HEK293 (cell line): ENCODE results near the gene CCDC81.

Experiments used
- CTCF ChIA-PET: fragments of 350-600 bp; formaldehyde crosslinking; extraction: SDS; loops from one replicate; lab custom pipeline; 2021; ENCODE audit warnings: antibody characterized with exemption; lab: Yijun Ruan, JAX
- POLR2A ChIA-PET: fragments of 300-600 bp; formaldehyde crosslinking; extraction: SDS; loops from one replicate; lab custom pipeline; 2020; ENCODE audit warnings: antibody characterized with exemption, inconsistent platforms; lab: Yijun Ruan, JAX
- H3K27ac ChIP-seq: fragments of 200-500 bp; sonication (Bioruptor generic); 2 replicates; pipeline ENCODE4 v1.5.1; 2014; ENCODE audit warnings: low read depth, low read length, control low read depth, inconsistent platforms; ENCODE audit errors: extremely low read depth
- H3K36me3 ChIP-seq, 2 experiments: fragments of 200-500 bp in 1 of 2; sonication (Bioruptor generic) in 1 of 2; 1 replicate in 1 of 2; 2 replicates in 1 of 2; pipeline ENCODE4 v1.5.1; 2014 to 2017; ENCODE audit warnings: inconsistent platforms in 2 of 2, low read length in 2 of 2; ENCODE audit not compliant: control insufficient read depth in 2 of 2, insufficient read depth in 1 of 2
- H3K4me1 ChIP-seq: fragments of 200-500 bp; sonication (Bioruptor generic); 2 replicates; pipeline ENCODE4 v1.5.1; 2014; ENCODE audit warnings: mild to moderate bottlenecking, low read length, inconsistent platforms; ENCODE audit not compliant: control insufficient read depth, insufficient read depth
- H3K4me3 ChIP-seq: 2 replicates; pipeline ENCODE4 v1.5.1; 2011; ENCODE audit warnings: low read depth, mild to moderate bottlenecking, control low read depth, low read length, moderate library complexity
- H3K9me3 ChIP-seq: fragments of 200-500 bp; sonication (Bioruptor generic); 2 replicates; pipeline ENCODE4 v1.5.1; 2014; ENCODE audit warnings: low read depth, low read length, inconsistent platforms; ENCODE audit not compliant: control insufficient read depth, insufficient read depth
- BCL11B ChIP-seq: fragments of 450-650 bp; formaldehyde crosslinking; IDR thresholded peaks from 2 replicates; pipeline ENCODE4 v1.5.1; 2016; ENCODE audit warnings: low read depth, missing biosample characterization, missing genetic modification characterization
- ZBTB10 ChIP-seq: fragments of 450-650 bp; formaldehyde crosslinking; IDR thresholded peaks from 2 replicates; pipeline ENCODE4 v1.5.1; 2016; ENCODE audit warnings: missing biosample characterization, missing genetic modification characterization
- ZEB2 ChIP-seq: fragments of 450-650 bp; formaldehyde crosslinking; IDR thresholded peaks from 2 replicates; pipeline ENCODE4 v1.5.1; 2016; ENCODE audit warnings: missing biosample characterization, missing genetic modification characterization
- ZFP3 ChIP-seq: fragments of 450-650 bp; formaldehyde crosslinking; IDR thresholded peaks from 2 replicates; pipeline ENCODE4 v1.5.1; 2016; ENCODE audit warnings: low read depth, missing biosample characterization, missing genetic modification characterization
- ZFP69B ChIP-seq: fragments of 450-650 bp; formaldehyde crosslinking; IDR thresholded peaks from 2 replicates; pipeline ENCODE4 v1.5.1; 2016; ENCODE audit warnings: missing biosample characterization, missing genetic modification characterization
- ZNF140 ChIP-seq: fragments of 450-650 bp; formaldehyde crosslinking; IDR thresholded peaks from 2 replicates; pipeline ENCODE4 v1.5.1; 2016; ENCODE audit warnings: missing biosample characterization, missing genetic modification characterization
- ZNF155 ChIP-seq: fragments of 450-650 bp; formaldehyde crosslinking; IDR thresholded peaks from 2 replicates; pipeline ENCODE4 v1.5.1; 2016; ENCODE audit warnings: missing biosample characterization, missing genetic modification characterization
- ZNF518A ChIP-seq: fragments of 450-650 bp; formaldehyde crosslinking; conservative IDR thresholded peaks from 2 replicates; pipeline ENCODE4 v1.5.1; 2016; ENCODE audit warnings: low read depth, missing biosample characterization, missing genetic modification characterization
- ZNF548 ChIP-seq: fragments of 450-650 bp; formaldehyde crosslinking; IDR thresholded peaks from 2 replicates; pipeline ENCODE4 v1.5.1; 2016; ENCODE audit warnings: missing biosample characterization, missing genetic modification characterization
- ZNF600 ChIP-seq: fragments of 450-650 bp; formaldehyde crosslinking; IDR thresholded peaks from 2 replicates; pipeline ENCODE4 v1.5.1; 2016; ENCODE audit warnings: missing biosample characterization, missing genetic modification characterization
- ZNF623 ChIP-seq: fragments of 450-650 bp; formaldehyde crosslinking; IDR thresholded peaks from 2 replicates; pipeline ENCODE4 v1.5.1; 2016; ENCODE audit warnings: missing biosample characterization, missing genetic modification characterization
- ZNF830 ChIP-seq: fragments of 450-650 bp; IDR thresholded peaks from 2 replicates; pipeline ENCODE4 v1.5.0; 2018; ENCODE audit warnings: missing biosample characterization, missing genetic modification characterization, low read depth, mild to moderate bottlenecking, moderate library complexity
- ZXDB ChIP-seq: fragments of 450-650 bp; formaldehyde crosslinking; IDR thresholded peaks from 2 replicates; pipeline ENCODE4 v1.5.1; 2016; ENCODE audit warnings: missing biosample characterization, missing genetic modification characterization
- TF ChIP-seq, protein P1 (sequence below): fragments of 450-650 bp; formaldehyde crosslinking; IDR thresholded peaks from 2 replicates; pipeline ENCODE4 v1.5.1; 2016; ENCODE audit warnings: missing biosample characterization, missing genetic modification characterization, borderline replicate concordance
- TF ChIP-seq, protein P2 (sequence below): fragments of 450-650 bp; formaldehyde crosslinking; IDR thresholded peaks from 2 replicates; pipeline ENCODE4 v1.5.1; 2016; ENCODE audit warnings: missing biosample characterization, missing genetic modification characterization

CCDC81 gene

DNA sequence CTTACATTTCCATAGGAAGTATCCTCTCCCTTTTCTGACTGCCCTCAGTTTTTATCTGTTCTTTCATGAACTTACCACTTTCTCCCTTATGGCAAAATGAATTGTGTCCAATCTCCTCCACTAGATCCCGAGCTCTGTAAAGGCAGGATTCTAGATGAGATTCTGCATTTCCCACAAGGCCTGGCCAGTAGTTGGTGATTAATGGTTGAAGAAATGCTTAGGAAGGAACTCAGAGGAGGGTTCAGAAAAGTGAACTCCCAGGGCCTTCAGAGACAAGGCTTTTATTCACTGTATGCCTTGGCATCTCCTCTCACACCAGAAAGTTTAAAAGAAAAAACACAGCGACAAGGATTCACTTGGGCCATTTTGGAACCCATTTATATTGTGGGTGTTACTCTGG lies 66.2 kb downstream of the CCDC81 start (continued):
- TF ChIP-seq ZBTB10 (tag by site-specific recombination) (no peak), ZFP3 (tag by site-specific recombination) (no peak), ZNF623 (no peak), ZNF140 (tag by site-specific recombination) (no peak), ZNF518A (tag by site-specific recombination) (no peak), BCL11B (tag by site-specific recombination) (no peak)
- TF ChIP-seq, protein P1, sequence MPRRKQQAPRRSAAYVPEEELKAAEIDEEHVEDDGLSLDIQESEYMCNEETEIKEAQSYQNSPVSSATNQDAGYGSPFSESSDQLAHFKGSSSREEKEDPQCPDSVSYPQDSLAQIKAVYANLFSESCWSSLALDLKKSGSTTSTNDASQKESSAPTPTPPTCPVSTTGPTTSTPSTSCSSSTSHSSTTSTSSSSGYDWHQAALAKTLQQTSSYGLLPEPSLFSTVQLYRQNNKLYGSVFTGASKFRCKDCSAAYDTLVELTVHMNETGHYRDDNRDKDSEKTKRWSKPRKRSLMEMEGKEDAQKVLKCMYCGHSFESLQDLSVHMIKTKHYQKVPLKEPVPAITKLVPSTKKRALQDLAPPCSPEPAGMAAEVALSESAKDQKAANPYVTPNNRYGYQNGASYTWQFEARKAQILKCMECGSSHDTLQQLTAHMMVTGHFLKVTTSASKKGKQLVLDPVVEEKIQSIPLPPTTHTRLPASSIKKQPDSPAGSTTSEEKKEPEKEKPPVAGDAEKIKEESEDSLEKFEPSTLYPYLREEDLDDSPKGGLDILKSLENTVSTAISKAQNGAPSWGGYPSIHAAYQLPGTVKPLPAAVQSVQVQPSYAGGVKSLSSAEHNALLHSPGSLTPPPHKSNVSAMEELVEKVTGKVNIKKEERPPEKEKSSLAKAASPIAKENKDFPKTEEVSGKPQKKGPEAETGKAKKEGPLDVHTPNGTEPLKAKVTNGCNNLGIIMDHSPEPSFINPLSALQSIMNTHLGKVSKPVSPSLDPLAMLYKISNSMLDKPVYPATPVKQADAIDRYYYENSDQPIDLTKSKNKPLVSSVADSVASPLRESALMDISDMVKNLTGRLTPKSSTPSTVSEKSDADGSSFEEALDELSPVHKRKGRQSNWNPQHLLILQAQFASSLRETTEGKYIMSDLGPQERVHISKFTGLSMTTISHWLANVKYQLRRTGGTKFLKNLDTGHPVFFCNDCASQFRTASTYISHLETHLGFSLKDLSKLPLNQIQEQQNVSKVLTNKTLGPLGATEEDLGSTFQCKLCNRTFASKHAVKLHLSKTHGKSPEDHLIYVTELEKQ (tag by site-specific recombination): no peak

DNA sequence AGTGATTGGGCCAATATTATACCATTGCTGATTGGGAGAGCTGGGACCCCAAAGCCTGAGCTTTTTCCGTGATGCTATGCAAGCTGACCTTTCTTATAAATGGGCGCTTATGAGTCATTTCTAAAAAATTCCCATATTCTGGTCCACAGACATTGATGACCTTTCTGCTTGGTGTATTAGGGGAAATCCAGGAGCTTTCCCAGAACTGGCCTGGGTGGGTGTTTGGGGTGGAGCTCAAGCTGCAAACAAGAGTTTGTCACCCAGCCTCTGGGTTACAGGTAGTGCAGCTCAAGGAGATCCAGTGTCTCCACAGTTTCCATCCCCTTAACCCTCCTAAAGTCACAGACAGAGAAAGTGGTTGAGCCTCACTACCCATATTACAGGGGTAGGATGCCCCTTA lies 67.7 kb downstream of the CCDC81 start:
- Histone ChIP-seq H3K36me3 (no peaks in the 10 kb centered on the region), H3K27ac (no peak overlapping the region), H3K4me1 (no peaks in the 10 kb centered on the region), H3K9me3 (no peaks in the 10 kb centered on the region), H3K4me3 (no peak overlapping the region)
- ChIA-PET POLR2A (no interaction called here), CTCF (interaction anchor here (0.8 to 2.0 kb wide), 3 partner anchors 11 to 588 kb away, joined by 3 to 5 read pairs (median 3); partner anchors contain the start of gene CCDC83)
- TF ChIP-seq, protein P2, sequence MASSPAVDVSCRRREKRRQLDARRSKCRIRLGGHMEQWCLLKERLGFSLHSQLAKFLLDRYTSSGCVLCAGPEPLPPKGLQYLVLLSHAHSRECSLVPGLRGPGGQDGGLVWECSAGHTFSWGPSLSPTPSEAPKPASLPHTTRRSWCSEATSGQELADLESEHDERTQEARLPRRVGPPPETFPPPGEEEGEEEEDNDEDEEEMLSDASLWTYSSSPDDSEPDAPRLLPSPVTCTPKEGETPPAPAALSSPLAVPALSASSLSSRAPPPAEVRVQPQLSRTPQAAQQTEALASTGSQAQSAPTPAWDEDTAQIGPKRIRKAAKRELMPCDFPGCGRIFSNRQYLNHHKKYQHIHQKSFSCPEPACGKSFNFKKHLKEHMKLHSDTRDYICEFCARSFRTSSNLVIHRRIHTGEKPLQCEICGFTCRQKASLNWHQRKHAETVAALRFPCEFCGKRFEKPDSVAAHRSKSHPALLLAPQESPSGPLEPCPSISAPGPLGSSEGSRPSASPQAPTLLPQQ: no peak
- TF ChIP-seq ZNF548 (tag by site-specific recombination): no peak
- no peak for TF ChIP-seq ZXDB (tag by site-specific recombination)
- TF ChIP-seq ZNF600 (tag by site-specific recombination): no peak
- TF ChIP-seq ZEB2: no peak
- TF ChIP-seq, protein P1 (tag by site-specific recombination): no peak
- TF ChIP-seq ZBTB10 (tag by site-specific recombination): no peak
- TF ChIP-seq ZNF830 (tag by site-specific recombination): no peak
- TF ChIP-seq ZFP69B (tag by site-specific recombination): no peak
- no peak for TF ChIP-seq ZNF155 (tag by site-specific recombination)
